SK-N-SH (cell line): ENCODE results near the gene BACE1-AS. TPM values are rescaled to one million over a fixed set of nuclear protein-coding genes. Genes with fewer than 3 reads are reported as not detected.
"Not testable (repeated sequence)": the region's sequence is repeated elsewhere in the genome, so short reads cannot be mapped to it uniquely, and the experiment has no call there.

ENCODE experiments used
- CTCF ChIA-PET: fragments of 300-600, 350-600 bp; formaldehyde crosslinking; extraction: SDS; loops from one replicate; lab custom pipeline; 2021; lab: Yijun Ruan, JAX
- POLR2A ChIA-PET: fragments of 350-600 bp; sonication (Branson Sonifier 250); formaldehyde crosslinking; extraction: SDS; loops from one replicate; lab custom pipeline; 2020; ENCODE audit warnings: antibody characterized with exemption, inconsistent platforms; lab: Yijun Ruan, JAX
- DNase-seq: peaks from one replicate; pipeline ENCODE4 v3.0.0; 2012
- H2AFZ ChIP-seq: fragments of 200-600 bp; sonication (generic); 2 replicates; pipeline ENCODE4 v1.8.1; 2016; ENCODE audit warnings: antibody characterized with exemption, mild to moderate bottlenecking, low read depth
- H3F3A ChIP-seq: fragments of 200-600 bp; sonication (generic); replicated peaks from 2 replicates; pipeline ENCODE3; 2016; ENCODE audit warnings: antibody characterized with exemption, mild to moderate bottlenecking; ENCODE audit not compliant: insufficient read depth
- H3K27ac ChIP-seq, 2 experiments: fragments of 200-500 bp in 1 of 2; fragments of 200-600 bp in 1 of 2; sonication (Bioruptor generic) in 1 of 2; sonication (generic), shearing (Covaris generic) in 1 of 2; 2 replicates each; pipeline versions ENCODE4 v1.5.1 to v1.6.1; 2014 to 2016; ENCODE audit warnings: low read depth in 2 of 2, inconsistent platforms in 1 of 2, low read length in 1 of 2, mild to moderate bottlenecking in 1 of 2, mixed read lengths in 1 of 2
- H3K27me3 ChIP-seq: fragments of 200-600 bp; sonication (generic), shearing (Covaris generic); 2 replicates; pipeline ENCODE4 v1.6.1; 2016; ENCODE audit warnings: mixed run types; ENCODE audit not compliant: insufficient read depth
- H3K36me3 ChIP-seq, 2 experiments: fragments of 200-500 bp in 1 of 2; fragments of 200-600 bp in 1 of 2; sonication (Bioruptor generic) in 1 of 2; sonication (generic) in 1 of 2; replicated peaks in 1 of 2; 2 replicates each; pipeline versions ENCODE3 to v1.5.1; 2014 to 2016; ENCODE audit warnings: low read length in 1 of 2, mild to moderate bottlenecking in 1 of 2; ENCODE audit not compliant: insufficient read depth in 2 of 2, control insufficient read depth in 1 of 2
- H3K4me1 ChIP-seq, 2 experiments: fragments of 200-500 bp in 1 of 2; fragments of 200-600 bp in 1 of 2; sonication (Bioruptor generic) in 1 of 2; sonication (generic), shearing (Covaris generic) in 1 of 2; 2 replicates each; pipeline versions ENCODE4 v1.5.1 to v1.6.1; 2014 to 2016; ENCODE audit warnings: low read depth in 1 of 2, low read length in 1 of 2, mixed run types in 1 of 2; ENCODE audit not compliant: insufficient read depth in 2 of 2, control insufficient read depth in 1 of 2
- H3K4me2 ChIP-seq: fragments of 200-600 bp; sonication (generic), shearing (Covaris generic); 2 replicates; pipeline ENCODE4 v1.6.1; 2017; ENCODE audit warnings: mixed run types
- H3K4me3 ChIP-seq, 2 experiments: fragments of 200-500 bp in 1 of 2; fragments of 200-600 bp in 1 of 2; sonication (Bioruptor generic) in 1 of 2; sonication (generic), shearing (Covaris generic) in 1 of 2; 2 replicates each; pipeline versions ENCODE4 v1.5.1 to v1.8.1; 2014 to 2016; ENCODE audit warnings: low read depth in 2 of 2, inconsistent platforms in 1 of 2, low read length in 1 of 2, mild to moderate bottlenecking in 1 of 2, mixed read lengths in 1 of 2, moderate library complexity in 1 of 2
- H3K79me2 ChIP-seq: fragments of 200-600 bp; sonication (generic); 2 replicates; pipeline ENCODE4 v1.8.1; 2017; ENCODE audit warnings: mild to moderate bottlenecking; ENCODE audit not compliant: insufficient read depth
- H3K9ac ChIP-seq: fragments of 200-600 bp; sonication (generic); 2 replicates; pipeline ENCODE4 v1.6.1; 2017; ENCODE audit warnings: mixed run types
- H3K9me2 ChIP-seq: fragments of 200-600 bp; sonication (generic); 2 replicates; pipeline ENCODE4 v1.6.1; 2017; ENCODE audit warnings: mixed run types
- H3K9me3 ChIP-seq: fragments of 200-600 bp; sonication (generic); 2 replicates; pipeline ENCODE4 v1.6.1; 2017; ENCODE audit warnings: mixed run types, mild to moderate bottlenecking, moderate library complexity
- H4K20me1 ChIP-seq: fragments of 200-600 bp; sonication (generic); 2 replicates; pipeline ENCODE4 v1.6.1; 2017; ENCODE audit warnings: mild to moderate bottlenecking, mixed run types; ENCODE audit not compliant: insufficient read depth
- ELF1 ChIP-seq: IDR thresholded peaks from 2 replicates; pipeline ENCODE4 v1.4.0; 2012
- EP300 ChIP-seq, 2 experiments: IDR thresholded peaks; 2 replicates each; pipeline versions ENCODE4 v1.4.0 to v1.6.1; 2012; ENCODE audit warnings: borderline replicate concordance in 1 of 2, low read depth in 1 of 2, low read length in 1 of 2
- EZH2phosphoT487 ChIP-seq: fragments of 200-600 bp; sonication (generic); IDR thresholded peaks from 2 replicates; pipeline ENCODE4 v1.6.1; 2017; ENCODE audit warnings: low read depth, mixed run types, mild to moderate bottlenecking, antibody characterized with exemption, moderate library complexity, borderline replicate concordance
- FOSL2 ChIP-seq: IDR thresholded peaks from 2 replicates; pipeline ENCODE4 v1.4.0; 2012; ENCODE audit warnings: low read depth, mild to moderate bottlenecking, moderate library complexity, borderline replicate concordance
- FOXM1 ChIP-seq: IDR thresholded peaks from 2 replicates; pipeline ENCODE4 v1.4.0; 2012; ENCODE audit warnings: low read depth, mild to moderate bottlenecking
- GABPA ChIP-seq: IDR thresholded peaks from 2 replicates; pipeline ENCODE4 v1.4.0; 2012; ENCODE audit warnings: low read depth, mild to moderate bottlenecking
- GATA2 ChIP-seq: sonication (generic); formaldehyde crosslinking; IDR thresholded peaks from 2 replicates; pipeline ENCODE4 v1.5.0; 2020; ENCODE audit warnings: mild to moderate bottlenecking, missing genetic modification reagents
- IRF3 ChIP-seq: fragments of 150-350 bp; IDR thresholded peaks from 2 replicates; pipeline ENCODE4 v1.6.1; 2016; ENCODE audit warnings: mild to moderate bottlenecking, low read depth, low read length
- JUND ChIP-seq: IDR thresholded peaks from 2 replicates; pipeline ENCODE4 v1.4.0; 2012
- REST ChIP-seq: IDR thresholded peaks from 2 replicates; pipeline ENCODE4 v1.6.1; 2012; ENCODE audit warnings: mild to moderate bottlenecking, low read depth, low read length, moderate library complexity
- RFX5 ChIP-seq: IDR thresholded peaks from 2 replicates; pipeline ENCODE4 v1.6.1; 2012; ENCODE audit warnings: mild to moderate bottlenecking, improper control_type of control experiment, low read length
- RXRA ChIP-seq: IDR thresholded peaks from 2 replicates; pipeline ENCODE4 v1.4.0; 2012; ENCODE audit warnings: low read depth, mild to moderate bottlenecking, borderline replicate concordance
- SIN3A ChIP-seq: IDR thresholded peaks from 2 replicates; pipeline ENCODE4 v1.6.1; 2012; ENCODE audit warnings: low read depth, mild to moderate bottlenecking, low read length, moderate library complexity, borderline replicate concordance
- TCF12 ChIP-seq: IDR thresholded peaks from 2 replicates; pipeline ENCODE4 v1.4.0; 2012
- USF2 ChIP-seq: fragments of 150-350 bp; IDR thresholded peaks from 2 replicates; pipeline ENCODE4 v1.6.1; 2017; ENCODE audit warnings: antibody characterized with exemption, low read length, low read depth, borderline replicate concordance
- YY1 ChIP-seq: IDR thresholded peaks from 2 replicates; pipeline ENCODE4 v1.4.0; 2012; ENCODE audit warnings: low read depth, mild to moderate bottlenecking
- WGBS: methylation state at CpG from one replicate; pipeline ENCODE4 v1.1.6; 2017; ENCODE audit warnings: low lambda C conversion rate; 5-methylcytosine and 5-hydroxymethylcytosine counted together
- polyA plus RNA-seq, 3 experiments: library from polyadenylated mRNA; depleted of rRNA; stranded (reverse); fragments of >200 nt; gene quantifications; 2 replicates each; pipeline ENCODE4 v1.2.3, GENCODE V29; 2012

Gene BACE1-AS
- polyA plus RNA-seq, 1 of the 3 experiments (the other 2 are of a cell fraction) = 5.7 TPM

- WGBS = 5% methylated on average over 1 of the region's 1 CpG
- Histone ChIP-seq H3K9ac (no peak overlapping the region), H3K27me3 (no peaks in the 10 kb centered on the region), H3K9me3 (no peaks in the 10 kb centered on the region), H4K20me1 (no peaks in the 10 kb centered on the region), H3K4me3 (no peak overlapping the region), H3K27ac (peak overlapping the region in 1 of 2 experiments; percentile 65; a peak in 2 of 4 replicates), H3K4me2 (peak overlapping the region; percentile 54), H3K9me2 (no peaks in the 10 kb centered on the region), H3K36me3 (peaks cover 10 to 12% of the 10 kb centered on the region in 2 experiments), H3F3A (peaks cover 19% of the 10 kb centered on the region), H3K4me1 (peaks cover 0 to 4% of the 10 kb centered on the region in 2 experiments; a peak in 1 of 4 replicates), H3K79me2 (no peaks in the 10 kb centered on the region), H2AFZ (no peak overlapping the region)
- ChIA-PET POLR2A (no interaction called here), CTCF (interaction anchor here (0.6 kb wide), 1 partner anchor 28 kb away, joined by 3 read pairs; no protein-coding TSS in a partner anchor)
- TF ChIP-seq JUND (peak; percentile 57; the same call in 1 of the 2 replicates), EP300 (IDR thresholded peaks at IDR 0.05; ENCODE audit: borderline replicate concordance in 1 of 2, low read depth in 1 of 2, low read length in 1 of 2) (peak in 1 of 2 experiments; percentile 34; a peak in 1 of 4 replicates), RXRA (no peak), GABPA (no peak), FOSL2 (peak; percentile 57; the same call in 1 of the 2 replicates), YY1 (no peak), RFX5 (0 out of 2 replicates have a peak, but pooled peaks have one; percentile 41), TCF12 (peak; percentile 82)
- no peak for DNase-seq
These were observed 31.7 kb upstream of the BACE1-AS start for GRCh38 chr11:117259417-117259816.

- DNase-seq, H3K27ac ChIP-seq, H3F3A ChIP-seq, H3K9me2 ChIP-seq, H3K79me2 ChIP-seq, H3K9me3 ChIP-seq, H4K20me1 ChIP-seq, H3K9ac ChIP-seq, H3K4me2 ChIP-seq, H2AFZ ChIP-seq, CTCF ChIA-PET, H3K4me1 ChIP-seq, H3K4me3 ChIP-seq, H3K27me3 ChIP-seq: not testable (repeated sequence)
- POLR2A ChIA-PET = interaction anchor here (0.7 kb wide), 1 partner anchor 37 kb away, joined by 4 read pairs; no protein-coding TSS in a partner anchor
- H3K36me3 ChIP-seq = peaks cover 3 to 36% of the 10 kb centered on the region in 2 experiments
- 97% methylated on average over 7 of the region's 7 CpGs for WGBS
These were observed 26.4 kb upstream of the BACE1-AS start for GRCh38 chr11:117264624-117265323.

- no peak overlapping the region for H3K27ac ChIP-seq
- DNase-seq = no peak
- H3K4me1 ChIP-seq = no peaks in the 10 kb centered on the region
- H4K20me1 ChIP-seq = no peaks in the 10 kb centered on the region
- no peaks in the 10 kb centered on the region for H3F3A ChIP-seq
- no peak overlapping the region for H3K4me2 ChIP-seq
- no peak overlapping the region for H3K9ac ChIP-seq
- H3K27me3 ChIP-seq = no peaks in the 10 kb centered on the region
- peaks cover 3 to 32% of the 10 kb centered on the region in 2 experiments for H3K36me3 ChIP-seq
- H3K9me3 ChIP-seq = no peaks in the 10 kb centered on the region
- H2AFZ ChIP-seq = no peak overlapping the region
- CTCF ChIA-PET = interaction anchor here (1.5 kb wide), 1 partner anchor 543 kb away, joined by 4 read pairs; no protein-coding TSS in a partner anchor
- 86% methylated on average over 2 of the region's 2 CpGs for WGBS
- H3K4me3 ChIP-seq = no peak overlapping the region
- H3K79me2 ChIP-seq = peaks cover 6% of the 10 kb centered on the region; the same call in 1 of the 2 replicates
- POLR2A ChIA-PET = no interaction called here
- H3K9me2 ChIP-seq = no peaks in the 10 kb centered on the region
- TF ChIP-seq GATA2 (CRISPR knock-in tag) (no peak), JUND (no peak), SIN3A (no peak), ELF1 (no peak), USF2 (no peak), REST (no peak), RXRA (no peak), EZH2phosphoT487 (no peak), FOXM1 (no peak), IRF3 (no peak)
These were observed 25.4 kb upstream of the BACE1-AS start for GRCh38 chr11:117265745-117266144.
